H1 (cell line): ENCODE results near the gene RIMKLA. TPM values are rescaled to one million over a fixed set of nuclear protein-coding genes. Genes with fewer than 3 reads are reported as not detected.

ENCODE experiments used
- CTCF ChIA-PET: fragments of 300-600 bp; sonication (Branson Sonifier 250); formaldehyde crosslinking; loops from one replicate; lab custom pipeline; 2021; ENCODE audit not compliant: partially characterized antibody; lab: Charles Lee
- POLR2A ChIA-PET: fragments of 300-600 bp; sonication (Branson Sonifier 250); formaldehyde crosslinking; loops from one replicate; lab custom pipeline; 2021; ENCODE audit warnings: inconsistent platforms; ENCODE audit not compliant: partially characterized antibody; lab: Charles Lee
- DNase-seq, 2 experiments: peaks; one replicate each; pipeline versions ENCODE4 v3.0.0 to v3.0.0-alpha.2; 2010 to 2022; ENCODE audit warnings: low spot score in 2 of 2, low read depth in 1 of 2, mixed read lengths in 1 of 2
- FAIRE-seq: peaks from 2 replicates; lab custom pipeline; 2011; peaks lifted over from hg19 to GRCh38; lab: Jason Lieb, UNC
- H2AFZ ChIP-seq: 2 replicates; pipeline ENCODE4 v1.8.1; 2012; ENCODE audit warnings: low read length, inconsistent platforms
- H2AK5ac ChIP-seq: 2 replicates; pipeline ENCODE4 v1.6.1; 2013; ENCODE audit warnings: low read depth, low read length
- H2BK120ac ChIP-seq: replicated peaks from 2 replicates; pipeline ENCODE3; 2013; ENCODE audit warnings: low read depth, low read length, inconsistent platforms
- H2BK12ac ChIP-seq: 2 replicates; pipeline ENCODE4 v1.6.1; 2013; ENCODE audit warnings: low read depth, low read length
- H2BK15ac ChIP-seq: 2 replicates; pipeline ENCODE4 v1.6.1; 2013; ENCODE audit warnings: low read length
- H2BK20ac ChIP-seq: 2 replicates; pipeline ENCODE4 v1.6.1; 2013; ENCODE audit warnings: low read length
- H2BK5ac ChIP-seq: 2 replicates; pipeline ENCODE4 v1.6.1; 2013; ENCODE audit warnings: low read depth, low read length
- H3K14ac ChIP-seq: 2 replicates; pipeline ENCODE4 v1.6.1; 2013; ENCODE audit warnings: inconsistent platforms; ENCODE audit not compliant: insufficient read length
- H3K18ac ChIP-seq: 2 replicates; pipeline ENCODE4 v1.6.1; 2013; ENCODE audit warnings: low read length; ENCODE audit errors: extremely low read depth
- H3K23ac ChIP-seq: 2 replicates; pipeline ENCODE4 v1.6.1; 2013; ENCODE audit warnings: inconsistent platforms; ENCODE audit not compliant: insufficient read length
- H3K23me2 ChIP-seq: 2 replicates; pipeline ENCODE4 v1.6.1; 2013; ENCODE audit warnings: low read depth, low read length
- H3K27ac ChIP-seq: 2 replicates; pipeline ENCODE4 v1.6.1; 2011; ENCODE audit warnings: low read depth, low read length, inconsistent platforms
- H3K27me3 ChIP-seq, 4 experiments: replicated peaks in 1 of 4; 1 replicate in 1 of 4; 2 replicates in 3 of 4; pipeline versions ENCODE4 v1.6.1 to v1.8.1; 2011 to 2013; ENCODE audit warnings: low read length in 3 of 4, mild to moderate bottlenecking in 3 of 4, inconsistent platforms in 2 of 4, mixed read lengths in 2 of 4, moderate library complexity in 1 of 4; ENCODE audit not compliant: control insufficient read depth in 3 of 4, insufficient read depth in 3 of 4; ENCODE audit errors: extremely low read depth in 1 of 4
- H3K36me3 ChIP-seq, 4 experiments: 2 replicates each; pipeline versions ENCODE4 v1.6.1 to v1.8.1; 2011 to 2013; ENCODE audit warnings: mild to moderate bottlenecking in 4 of 4, low read length in 3 of 4, moderate library complexity in 2 of 4, control low read depth in 1 of 4, inconsistent platforms in 1 of 4; ENCODE audit not compliant: insufficient read depth in 4 of 4, control insufficient read depth in 2 of 4
- H3K4ac ChIP-seq: replicated peaks from 2 replicates; pipeline ENCODE3; 2013; ENCODE audit warnings: low read length, low read depth, mixed read lengths, inconsistent platforms; ENCODE audit not compliant: insufficient read length
- H3K4me1 ChIP-seq, 4 experiments: replicated peaks in 1 of 4; 1 replicate in 1 of 4; 2 replicates in 3 of 4; pipeline versions ENCODE4 v1.6.1 to v1.8.1; 2011 to 2013; ENCODE audit warnings: low read length in 3 of 4, inconsistent platforms in 2 of 4, mixed read lengths in 1 of 4; ENCODE audit not compliant: insufficient read depth in 4 of 4, control insufficient read depth in 3 of 4
- H3K4me2 ChIP-seq, 2 experiments: 2 replicates each; pipeline versions ENCODE4 v1.6.1 to v1.8.1; 2011 to 2013; ENCODE audit warnings: low read depth in 2 of 2, low read length in 2 of 2, control low read depth in 1 of 2, inconsistent platforms in 1 of 2, mild to moderate bottlenecking in 1 of 2; ENCODE audit not compliant: insufficient read depth in 1 of 2
- H3K4me3 ChIP-seq, 4 experiments: fragments of 200-600, 300-600 bp in 1 of 4; sonication (generic), shearing (Covaris generic), sonication (Bioruptor Twin) in 1 of 4; 2 replicates each; pipeline versions ENCODE4 v1.5.1 to v1.8.1; 2011 to 2016; ENCODE audit warnings: low read length in 4 of 4, low read depth in 3 of 4, control low read depth in 2 of 4, inconsistent platforms in 2 of 4, mild to moderate bottlenecking in 2 of 4, mixed read lengths in 1 of 4, moderate library complexity in 1 of 4; ENCODE audit not compliant: insufficient read depth in 2 of 4; ENCODE audit errors: extremely low read depth in 1 of 4
- H3K56ac ChIP-seq: replicated peaks from 2 replicates; pipeline ENCODE3; 2013; ENCODE audit warnings: low read depth, mild to moderate bottlenecking, mixed read lengths, low read length, inconsistent platforms; ENCODE audit not compliant: insufficient read length
- H3K79me1 ChIP-seq: 2 replicates; pipeline ENCODE4 v1.6.1; 2013; ENCODE audit warnings: low read depth, low read length, control low read depth
- H3K79me2 ChIP-seq, 2 experiments: 2 replicates each; pipeline versions ENCODE4 v1.6.1 to v1.8.1; 2012 to 2013; ENCODE audit warnings: low read length in 2 of 2, mild to moderate bottlenecking in 2 of 2, inconsistent platforms in 1 of 2; ENCODE audit not compliant: insufficient read depth in 2 of 2, control insufficient read depth in 1 of 2
- H3K9ac ChIP-seq, 4 experiments: replicated peaks in 1 of 4; 1 replicate in 1 of 4; 2 replicates in 3 of 4; pipeline versions ENCODE4 v1.6.1 to v1.8.1; 2011 to 2013; ENCODE audit warnings: low read depth in 3 of 4, low read length in 3 of 4, control low read depth in 2 of 4, mild to moderate bottlenecking in 2 of 4, moderate library complexity in 2 of 4, inconsistent platforms in 1 of 4; ENCODE audit errors: extremely low read depth in 1 of 4
- H3K9me3 ChIP-seq, 2 experiments: 2 replicates each; pipeline versions ENCODE4 v1.6.1 to v1.8.1; 2012 to 2013; ENCODE audit warnings: mild to moderate bottlenecking in 2 of 2, moderate library complexity in 2 of 2, control low read depth in 1 of 2, inconsistent platforms in 1 of 2, low read depth in 1 of 2, low read length in 1 of 2, mixed read lengths in 1 of 2; ENCODE audit not compliant: insufficient read depth in 2 of 2
- H4K20me1 ChIP-seq, 2 experiments: replicated peaks in 1 of 2; 2 replicates each; pipeline versions ENCODE3 to v1.8.1; 2011 to 2013; ENCODE audit warnings: inconsistent platforms in 2 of 2, low read length in 2 of 2, mild to moderate bottlenecking in 1 of 2; ENCODE audit not compliant: insufficient read depth in 2 of 2, control insufficient read depth in 1 of 2
- H4K5ac ChIP-seq: 2 replicates; pipeline ENCODE4 v1.6.1; 2013; ENCODE audit warnings: low read length, low read depth, mixed read lengths, inconsistent platforms; ENCODE audit not compliant: insufficient read length
- H4K8ac ChIP-seq: 2 replicates; pipeline ENCODE4 v1.8.0; 2013; ENCODE audit warnings: mild to moderate bottlenecking, moderate library complexity, low read length, inconsistent platforms; ENCODE audit not compliant: insufficient read depth; ENCODE audit errors: extremely low read depth
- H4K91ac ChIP-seq: replicated peaks from 2 replicates; pipeline ENCODE3; 2013; ENCODE audit warnings: low read length, mixed read lengths, inconsistent platforms; ENCODE audit not compliant: insufficient read length
- HDAC2 ChIP-seq, 2 experiments: fragments of 300-600 bp in 1 of 2; sonication (generic) in 1 of 2; IDR thresholded peaks; 2 replicates each; pipeline ENCODE4 v1.6.1; 2011 to 2012; ENCODE audit warnings: low read depth in 2 of 2, low read length in 2 of 2, mild to moderate bottlenecking in 2 of 2, moderate library complexity in 2 of 2, borderline replicate concordance in 1 of 2, inconsistent platforms in 1 of 2
- NRF1 ChIP-seq: IDR thresholded peaks from 2 replicates; pipeline ENCODE4 v1.6.1; 2011; ENCODE audit warnings: mild to moderate bottlenecking, low read depth, low read length, improper control_type of control experiment
- SAP30 ChIP-seq: fragments of 300-600 bp; sonication (generic); IDR thresholded peaks from 2 replicates; pipeline ENCODE4 v1.7.1; 2012; ENCODE audit warnings: low read length, moderate library complexity, mild to moderate bottlenecking, inconsistent platforms; ENCODE audit not compliant: insufficient read depth, insufficient replicate concordance
- TEAD4 ChIP-seq: IDR thresholded peaks from 2 replicates; pipeline ENCODE4 v1.6.1; 2012; ENCODE audit warnings: low read depth, low read length, inconsistent platforms, mixed read lengths
- WGBS, 2 experiments: shearing (Covaris generic) in 1 of 2; methylation state at CpG; one replicate each; pipeline versions ENCODE4 v1.1.6 to v1.1.7; 2013 to 2015; ENCODE audit warnings: low lambda C conversion rate in 2 of 2, mixed read lengths in 2 of 2, inconsistent platforms in 1 of 2, low coverage in 1 of 2, missing lambda C conversion rate in 1 of 2; ENCODE audit not compliant: insufficient replicate concordance in 2 of 2, insufficient coverage in 1 of 2, insufficient read length in 1 of 2; ENCODE audit errors: extremely low coverage in 1 of 2, missing lambda C conversion rate in 1 of 2; 5-methylcytosine and 5-hydroxymethylcytosine counted together
- polyA plus RNA-seq, 7 experiments: library from polyadenylated mRNA; depleted of rRNA in 3 of 7; stranded (reverse) in 5 of 7; unstranded in 2 of 7; fragments of >200 nt in 5 of 7; fragments of 200-250 nt in 2 of 7; gene quantifications; 1 replicate in 5 of 7; 2 replicates in 1 of 7; 4 replicates in 1 of 7; pipeline versions ENCODE4 v1.2.1 to v1.2.3, GENCODE V29; 2011 to 2013; ENCODE audit warnings: missing spikeins in 2 of 7, mixed read lengths in 2 of 7
- total RNA-seq: library from RNA; stranded (reverse); fragmentation: NEBNext Ultra II Directional; extraction: Animal tissue kit (Norgen Biotek cat#: 25700); gene quantifications from 2 replicates; pipeline ENCODE4 v1.2.1, GENCODE V29; 2021

The RIMKLA gene
- total and polyA plus RNA-seq, 2 of the 8 experiments (the other 6 are each of a cell fraction or from before 2014, with no cell fraction given), result 3.2 to 5.8 TPM

GRCh38 chr1:42336978-42337377, 43.6 kb upstream of the RIMKLA start:
- H3K18ac ChIP-seq, result no peak overlapping the region
- no peak overlapping the region for H3K23ac ChIP-seq
- POLR2A ChIA-PET, result no interaction called here
- FAIRE-seq, result no peak
- H2BK120ac ChIP-seq, result no peak overlapping the region
- H3K14ac ChIP-seq, result no peak overlapping the region
- H3K4me2 ChIP-seq, result no peak overlapping the region
- TF ChIP-seq NRF1 (no peak), SAP30 (no peak), HDAC2 (IDR thresholded peaks at IDR 0.05; ENCODE audit: borderline replicate concordance in 1 of 2, low read depth in 2 of 2, low read length in 2 of 2) (no peak), TEAD4 (no peak)
- no peaks in the 10 kb centered on the region for H3K79me1 ChIP-seq
- peaks cover 0 to 6% of the 10 kb centered on the region in 2 experiments for H4K20me1 ChIP-seq
- DNase-seq, result no peak
- no peaks in the 10 kb centered on the region for H3K9me3 ChIP-seq
- WGBS, 2 experiments, result 89% methylated on average over 6 of the region's 6 CpGs; no CpG with 5 or more reads in 1 of the 2 experiments
- H3K56ac ChIP-seq, result no peak overlapping the region
- no peak overlapping the region for H4K91ac ChIP-seq
- H4K5ac ChIP-seq, result no peak overlapping the region
- H3K79me2 ChIP-seq, result peaks cover 18 to 26% of the 10 kb centered on the region in 2 experiments
- H2BK12ac ChIP-seq, result no peak overlapping the region
- H3K4me3 ChIP-seq, result no peak overlapping the region
- H3K36me3 ChIP-seq, result no peaks in the 10 kb centered on the region
- no peak overlapping the region for H2AFZ ChIP-seq
- CTCF ChIA-PET, result interaction anchor here (0.6 to 1.8 kb wide), 3 partner anchors 22 to 354 kb away, joined by 3 to 4 read pairs (median 4); no protein-coding TSS in a partner anchor
- H3K23me2 ChIP-seq, result peaks cover 7% of the 10 kb centered on the region
- H3K27me3 ChIP-seq, result no peaks in the 10 kb centered on the region
- no peak overlapping the region for H2AK5ac ChIP-seq
- no peak overlapping the region for H3K27ac ChIP-seq
- no peak overlapping the region for H2BK20ac ChIP-seq
- H2BK15ac ChIP-seq, result no peak overlapping the region
- H4K8ac ChIP-seq, result no peak overlapping the region
- no peak overlapping the region for H3K9ac ChIP-seq
- no peak overlapping the region for H3K4ac ChIP-seq
- no peak overlapping the region for H2BK5ac ChIP-seq
- H3K4me1 ChIP-seq, result peaks cover 2 to 10% (median 6%) of the 10 kb centered on the region in 4 experiments; a peak in 6 of 7 replicates
